Left ventricle myocardium inferior (tissue), 1 donor: ENCODE data around the gene DAB2IP. TPM values are rescaled to one million over a fixed set of nuclear protein-coding genes. Genes with fewer than 3 reads are reported as not detected.

ENCODE experiments used
- DNase-seq: peaks from one replicate; pipeline ENCODE4 v3.0.0-alpha.2; 2020
- H3K27ac ChIP-seq: fragments of 200-600 bp; replicated peaks from 2 replicates; pipeline ENCODE4 v1.8.0; 2021
- H3K27me3 ChIP-seq: fragments of 200-600 bp; 2 replicates; pipeline ENCODE4 v1.8.0; 2021; ENCODE audit warnings: low read depth
- H3K36me3 ChIP-seq: fragments of 200-600 bp; 2 replicates; pipeline ENCODE4 v1.8.0; 2021
- H3K4me1 ChIP-seq: fragments of 200-600 bp; 2 replicates; pipeline ENCODE4 v1.8.0; 2021
- H3K4me3 ChIP-seq: fragments of 200-600 bp; 2 replicates; pipeline ENCODE4 v1.8.0; 2021; ENCODE audit warnings: mild to moderate bottlenecking, moderate library complexity
- H3K9me3 ChIP-seq: fragments of 200-600 bp; replicated peaks from 2 replicates; pipeline ENCODE4 v1.8.0; 2021
- intact Hi-C: fragments of 100-400 bp; cut with micrococcal nuclease; formaldehyde crosslinking; loops from one replicate; pipeline ENCODE4 v1.11.0; 2022
- total RNA-seq: library from RNA; stranded (reverse); fragmentation: NEBNext Ultra II Directional; extraction: Animal tissue kit (Norgen Biotek cat#: 25700); gene quantifications from one replicate; pipeline ENCODE4 v1.2.1, GENCODE V29; 2021
- TF ChIP-seq, protein P1 (sequence below): fragments of 200-600 bp; IDR thresholded peaks from 2 replicates; pipeline ENCODE4 v1.8.0; 2021; ENCODE audit warnings: antibody characterized with exemption, mild to moderate bottlenecking, borderline replicate concordance
- donor health status: DM: no; HTN: yes; CAD: no; lungs with severe emphysema.

The DAB2IP gene
- total RNA-seq, 1 donor from 2014 or later: 50.7 TPM

GRCh38 chr9:121798941-121799340 is 147.5 kb downstream of the DAB2IP start:
- no peaks in the 10 kb centered on the region for H3K36me3 ChIP-seq
- no peak for DNase-seq
- no peak overlapping the region for H3K4me3 ChIP-seq
- peaks cover 1% of the 10 kb centered on the region for H3K9me3 ChIP-seq
- no peaks in the 10 kb centered on the region for H3K27me3 ChIP-seq
- intact Hi-C loops: no loop called here
- no peak overlapping the region for H3K27ac ChIP-seq
- H3K4me1 ChIP-seq: no peaks in the 10 kb centered on the region
- TF ChIP-seq, protein P1, sequence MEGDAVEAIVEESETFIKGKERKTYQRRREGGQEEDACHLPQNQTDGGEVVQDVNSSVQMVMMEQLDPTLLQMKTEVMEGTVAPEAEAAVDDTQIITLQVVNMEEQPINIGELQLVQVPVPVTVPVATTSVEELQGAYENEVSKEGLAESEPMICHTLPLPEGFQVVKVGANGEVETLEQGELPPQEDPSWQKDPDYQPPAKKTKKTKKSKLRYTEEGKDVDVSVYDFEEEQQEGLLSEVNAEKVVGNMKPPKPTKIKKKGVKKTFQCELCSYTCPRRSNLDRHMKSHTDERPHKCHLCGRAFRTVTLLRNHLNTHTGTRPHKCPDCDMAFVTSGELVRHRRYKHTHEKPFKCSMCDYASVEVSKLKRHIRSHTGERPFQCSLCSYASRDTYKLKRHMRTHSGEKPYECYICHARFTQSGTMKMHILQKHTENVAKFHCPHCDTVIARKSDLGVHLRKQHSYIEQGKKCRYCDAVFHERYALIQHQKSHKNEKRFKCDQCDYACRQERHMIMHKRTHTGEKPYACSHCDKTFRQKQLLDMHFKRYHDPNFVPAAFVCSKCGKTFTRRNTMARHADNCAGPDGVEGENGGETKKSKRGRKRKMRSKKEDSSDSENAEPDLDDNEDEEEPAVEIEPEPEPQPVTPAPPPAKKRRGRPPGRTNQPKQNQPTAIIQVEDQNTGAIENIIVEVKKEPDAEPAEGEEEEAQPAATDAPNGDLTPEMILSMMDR: no peak

GRCh38 chr9:121800376-121800775 is 148.9 kb downstream of the DAB2IP start:
- TF ChIP-seq, protein P1: no peak
- no peak for DNase-seq
- intact Hi-C loops: no loop called here

GRCh38 chr9:121801579-121801978 is 150.1 kb downstream of the DAB2IP start:
- TF ChIP-seq, protein P1: no peak

More at GRCh38 chr9:121800376-121800775, 148.9 kb downstream of the DAB2IP start:
- Histone ChIP-seq H3K27me3 (no peaks in the 10 kb centered on the region), H3K9me3 (peaks cover 14% of the 10 kb centered on the region), H3K36me3 (no peaks in the 10 kb centered on the region), H3K4me1 (no peaks in the 10 kb centered on the region), H3K4me3 (no peak overlapping the region), H3K27ac (no peak overlapping the region)

GRCh38 chr9:121802753-121803152 is 151.3 kb downstream of the DAB2IP start:
- Histone ChIP-seq H3K4me1 (no peaks in the 10 kb centered on the region), H3K36me3 (no peaks in the 10 kb centered on the region), H3K9me3 (peaks cover 14% of the 10 kb centered on the region), H3K27ac (no peak overlapping the region), H3K27me3 (no peaks in the 10 kb centered on the region), H3K4me3 (no peak overlapping the region)
- no peak for DNase-seq
- intact Hi-C loops: no loop called here
- TF ChIP-seq, protein P1: no peak

More at GRCh38 chr9:121801579-121801978, 150.1 kb downstream of the DAB2IP start:
- DNase-seq: no peak
- Histone ChIP-seq H3K4me1 (no peaks in the 10 kb centered on the region), H3K27me3 (no peaks in the 10 kb centered on the region), H3K4me3 (no peak overlapping the region), H3K36me3 (no peaks in the 10 kb centered on the region), H3K9me3 (peaks cover 14% of the 10 kb centered on the region), H3K27ac (no peak overlapping the region)
- intact Hi-C loops: no loop called here

- H3K4me1 ChIP-seq: no peaks in the 10 kb centered on the region
- H3K4me3 ChIP-seq: no peak overlapping the region
- DNase-seq: no peak
- no peak overlapping the region for H3K27ac ChIP-seq
- intact Hi-C loops: no loop called here
- TF ChIP-seq, protein P1: no peak
- H3K9me3 ChIP-seq: peaks cover 14% of the 10 kb centered on the region
- no peaks in the 10 kb centered on the region for H3K27me3 ChIP-seq
- H3K36me3 ChIP-seq: no peaks in the 10 kb centered on the region
Measured at GRCh38 chr9:121807069-121807822, 155.8 kb downstream of the DAB2IP start.
